Measurements from ENCODE around the gene CDCP2.

- TF ChIP-seq FOXP2 (optimal IDR thresholded peaks at IDR 0.05; ENCODE audit: control extremely low read depth, extremely low read length, insufficient read depth) (no peak), POLR2AphosphoS5 (IDR thresholded peaks at IDR 0.05; ENCODE audit: borderline replicate concordance, low read depth, low read length) (no peak), EZH2 (IDR thresholded peaks at IDR 0.05) (no peak)
Observed at GRCh38 chr1:54124472-54124871, 28.3 kb downstream of the CDCP2 start.
